Muscle layer of duodenum (tissue), 2 donors: ENCODE measurements around the gene CCDC150.
A peak's percentile ranks its signal among the peaks of the same experiment; 100 is the strongest.

Experiments used
- H3K27ac ChIP-seq: one replicate; pipeline ENCODE4 v1.7.0; 2013; ENCODE audit warnings: mild to moderate bottlenecking, low read length
- H3K27me3 ChIP-seq: one replicate; pipeline ENCODE4 v1.7.0; 2013; ENCODE audit warnings: low read depth, mild to moderate bottlenecking, control low read depth, low read length
- H3K36me3 ChIP-seq, 2 donors: one replicate each; pipeline ENCODE4 v1.7.0; 2013; ENCODE audit warnings: low read length in 2 of 2, control low read depth in 1 of 2, mild to moderate bottlenecking in 1 of 2; ENCODE audit not compliant: insufficient read depth in 2 of 2, control insufficient read depth in 1 of 2
- H3K4me1 ChIP-seq, 2 donors: one replicate each; pipeline ENCODE4 v1.7.0; 2013; ENCODE audit warnings: low read length in 2 of 2, mild to moderate bottlenecking in 2 of 2, control low read depth in 1 of 2, moderate library complexity in 1 of 2; ENCODE audit not compliant: insufficient read depth in 2 of 2, control insufficient read depth in 1 of 2
- H3K4me3 ChIP-seq, 2 donors: one replicate each; pipeline ENCODE4 v1.7.0; 2013; ENCODE audit warnings: low read length in 2 of 2, low read depth in 1 of 2, mild to moderate bottlenecking in 1 of 2
- H3K9me3 ChIP-seq, 2 donors: one replicate each; pipeline ENCODE4 v1.7.0; 2013; ENCODE audit warnings: low read length in 2 of 2, control low read depth in 1 of 2, mild to moderate bottlenecking in 1 of 2; ENCODE audit not compliant: control insufficient read depth in 1 of 2
- donor health status: healthy.

Gene CCDC150

GRCh38 chr2:196639180-196640030 is at the start of gene CCDC150:
TSS of gene CCDC150 (plus strand) at chr2:196639715. CDS start at chr2:196639767, 52 bp downstream.
- Histone ChIP-seq H3K36me3 (no peaks in the 10 kb centered on the region), H3K9me3 (no peaks in the 10 kb centered on the region), H3K27me3 (no peaks in the 10 kb centered on the region), H3K27ac (no peak within 1 kb of the TSS), H3K4me1 (peaks cover 6% of the 10 kb centered on the region in 2 donors), H3K4me3 (peak within 1 kb of the TSS; percentile 81 to 85)

- H3K4me1 ChIP-seq: peaks cover 0 to 5% of the 10 kb centered on the region in 2 donors
- H3K36me3 ChIP-seq: no peaks in the 10 kb centered on the region
- no peaks in the 10 kb centered on the region for H3K9me3 ChIP-seq
- peaks cover 4% of the 10 kb centered on the region for H3K27me3 ChIP-seq
- H3K27ac ChIP-seq: no peak overlapping the region
- H3K4me3 ChIP-seq: no peak overlapping the region
Observed at GRCh38 chr2:196590286-196590685, 49.2 kb upstream of the CCDC150 start.

GRCh38 chr2:196591004-196591403 is 48.5 kb upstream of the CCDC150 start:
- Histone ChIP-seq H3K27ac (no peak overlapping the region), H3K4me1 (peaks cover 0 to 5% of the 10 kb centered on the region in 2 donors), H3K27me3 (peaks cover 4% of the 10 kb centered on the region), H3K36me3 (no peaks in the 10 kb centered on the region), H3K4me3 (no peak overlapping the region), H3K9me3 (no peaks in the 10 kb centered on the region)

GRCh38 chr2:196591621-196592022 is 47.9 kb upstream of the CCDC150 start:
- Histone ChIP-seq H3K27me3 (peaks cover 4% of the 10 kb centered on the region), H3K4me1 (peaks cover 0 to 5% of the 10 kb centered on the region in 2 donors), H3K9me3 (no peaks in the 10 kb centered on the region), H3K4me3 (no peak overlapping the region), H3K27ac (no peak overlapping the region), H3K36me3 (no peaks in the 10 kb centered on the region)

- Histone ChIP-seq H3K4me1 (peaks cover 0 to 5% of the 10 kb centered on the region in 2 donors), H3K4me3 (peak overlapping the region; percentile 35 to 69), H3K27me3 (peaks cover 4% of the 10 kb centered on the region), H3K36me3 (no peaks in the 10 kb centered on the region), H3K27ac (no peak overlapping the region), H3K9me3 (no peaks in the 10 kb centered on the region)
Observed at GRCh38 chr2:196592331-196592910, 47.1 kb upstream of the CCDC150 start.

GRCh38 chr2:196592911-196593881 is 46.3 kb upstream of the CCDC150 start, which contains the start of gene HECW2:
TSS of gene HECW2 (minus strand) at chr2:196593554.
- Histone ChIP-seq H3K27me3 (peaks cover 4% of the 10 kb centered on the region), H3K9me3 (no peaks in the 10 kb centered on the region), H3K4me1 (peaks cover 0 to 5% of the 10 kb centered on the region in 2 donors), H3K4me3 (peak within 1 kb of the TSS; percentile 35 to 69), H3K36me3 (no peaks in the 10 kb centered on the region), H3K27ac (no peak within 1 kb of the TSS)

- Histone ChIP-seq H3K36me3 (no peaks in the 10 kb centered on the region), H3K27me3 (peaks cover 4% of the 10 kb centered on the region), H3K27ac (no peak overlapping the region), H3K4me1 (peaks cover 0 to 5% of the 10 kb centered on the region in 2 donors), H3K4me3 (no peak overlapping the region), H3K9me3 (no peaks in the 10 kb centered on the region)
Observed at GRCh38 chr2:196594158-196594557, 45.4 kb upstream of the CCDC150 start.

GRCh38 chr2:196597531-196597930 is 42.0 kb upstream of the CCDC150 start:
- Histone ChIP-seq H3K27me3 (peaks cover 4% of the 10 kb centered on the region), H3K4me3 (no peak overlapping the region), H3K36me3 (no peaks in the 10 kb centered on the region), H3K9me3 (no peaks in the 10 kb centered on the region), H3K4me1 (peaks cover 0 to 5% of the 10 kb centered on the region in 2 donors), H3K27ac (no peak overlapping the region)

- no peak overlapping the region for H3K4me3 ChIP-seq
- H3K27me3 ChIP-seq: peaks cover 4% of the 10 kb centered on the region
- H3K9me3 ChIP-seq: no peaks in the 10 kb centered on the region
- no peak overlapping the region for H3K27ac ChIP-seq
- H3K4me1 ChIP-seq: peaks cover 0 to 3% of the 10 kb centered on the region in 2 donors
- H3K36me3 ChIP-seq: no peaks in the 10 kb centered on the region
Observed at GRCh38 chr2:196598412-196598811, 41.1 kb upstream of the CCDC150 start.

- no peak overlapping the region for H3K4me3 ChIP-seq
- no peak overlapping the region for H3K27ac ChIP-seq
- no peaks in the 10 kb centered on the region for H3K36me3 ChIP-seq
- H3K9me3 ChIP-seq: no peaks in the 10 kb centered on the region
- H3K27me3 ChIP-seq: no peaks in the 10 kb centered on the region
- H3K4me1 ChIP-seq: no peaks in the 10 kb centered on the region
Observed at GRCh38 chr2:196598846-196599245, 40.7 kb upstream of the CCDC150 start.
